ENCODE data around the gene AKTIP.

Gene AKTIP

GRCh38 chr16:53465606-53466280 lies 37.3 kb downstream of the AKTIP start:
- H3K36me3 ChIP-seq (ENCODE audit: insufficient read depth, insufficient read length, low read length), result peaks cover 83% of the 10 kb centered on the region
- H3K9me3 ChIP-seq (ENCODE audit: insufficient read depth, low read length), result no peaks in the 10 kb centered on the region
- H3K27me3 ChIP-seq (ENCODE audit: insufficient read depth, insufficient read length), result no peaks in the 10 kb centered on the region
- H3K9ac ChIP-seq (ENCODE audit: insufficient read length, low read depth), result no peak overlapping the region
- no peaks in the 10 kb centered on the region for H3K4me1 ChIP-seq (ENCODE audit: insufficient read depth, insufficient read length)
- TF ChIP-seq ZNF274 (IDR thresholded peaks at IDR 0.05; ENCODE audit: low read depth, low read length), result no peak
- TF ChIP-seq YY1 (IDR thresholded peaks at IDR 0.05; ENCODE audit: insufficient read depth, insufficient read length), result no peak
- no peak for TF ChIP-seq SUZ12 (IDR thresholded peaks at IDR 0.05; ENCODE audit: extremely low read depth, insufficient read depth, insufficient read length)
- no peak for DNase-seq (ENCODE audit: low read depth, low spot score)
- H3K4me3 ChIP-seq (ENCODE audit: insufficient read length, low read depth), result no peak overlapping the region

GRCh38 chr16:53458635-53459034 lies 44.4 kb downstream of the AKTIP start:
- H3K36me3 ChIP-seq (ENCODE audit: insufficient read depth, insufficient read length, low read length), result peaks cover 84% of the 10 kb centered on the region
- no peak for DNase-seq (ENCODE audit: low read depth, low spot score)
- H3K9me3 ChIP-seq (ENCODE audit: insufficient read depth, low read length), result no peaks in the 10 kb centered on the region
- no peaks in the 10 kb centered on the region for H3K27me3 ChIP-seq (ENCODE audit: insufficient read depth, insufficient read length)
- TF ChIP-seq SUZ12 (IDR thresholded peaks at IDR 0.05; ENCODE audit: extremely low read depth, insufficient read depth, insufficient read length) (no peak), YY1 (IDR thresholded peaks at IDR 0.05; ENCODE audit: insufficient read depth, insufficient read length) (no peak), ZNF274 (IDR thresholded peaks at IDR 0.05; ENCODE audit: low read depth, low read length) (no peak)
- no peak overlapping the region for H3K9ac ChIP-seq (ENCODE audit: insufficient read length, low read depth)
- peaks cover 2% of the 10 kb centered on the region for H3K4me1 ChIP-seq (ENCODE audit: insufficient read depth, insufficient read length)
- H3K4me3 ChIP-seq (ENCODE audit: insufficient read length, low read depth), result no peak overlapping the region

DNA sequence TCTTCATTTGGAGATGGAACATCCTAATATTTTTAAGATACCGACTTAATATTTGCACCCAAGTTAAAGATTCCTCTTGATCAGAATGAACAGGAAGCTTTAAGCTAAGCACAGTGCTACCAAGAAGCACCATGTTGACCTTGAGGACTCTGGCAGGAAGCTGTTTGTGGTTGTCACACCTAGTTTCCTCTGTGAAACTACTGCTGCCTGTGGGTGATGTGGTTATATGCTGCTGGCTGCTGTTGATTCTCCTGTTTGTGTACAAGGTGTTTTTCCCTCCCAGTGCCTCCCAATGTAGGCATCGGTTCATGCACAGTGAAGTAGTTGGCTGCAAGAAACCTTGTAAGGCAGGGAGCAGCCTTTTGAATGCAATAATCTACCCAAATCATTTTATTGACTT lies 45.3 kb downstream of the AKTIP start:
- no peak for TF ChIP-seq SUZ12 (IDR thresholded peaks at IDR 0.05; ENCODE audit: extremely low read depth, insufficient read depth, insufficient read length)
- TF ChIP-seq YY1 (IDR thresholded peaks at IDR 0.05; ENCODE audit: insufficient read depth, insufficient read length), result no peak
- TF ChIP-seq ZNF274 (IDR thresholded peaks at IDR 0.05; ENCODE audit: low read depth, low read length), result no peak
- peaks cover 83% of the 10 kb centered on the region for H3K36me3 ChIP-seq (ENCODE audit: insufficient read depth, insufficient read length, low read length)
- no peak for DNase-seq (ENCODE audit: low read depth, low spot score)
- H3K4me1 ChIP-seq (ENCODE audit: insufficient read depth, insufficient read length), result peaks cover 2% of the 10 kb centered on the region
- H3K4me3 ChIP-seq (ENCODE audit: insufficient read length, low read depth), result no peak overlapping the region
- no peaks in the 10 kb centered on the region for H3K27me3 ChIP-seq (ENCODE audit: insufficient read depth, insufficient read length)
- no peaks in the 10 kb centered on the region for H3K9me3 ChIP-seq (ENCODE audit: insufficient read depth, low read length)
- H3K9ac ChIP-seq (ENCODE audit: insufficient read length, low read depth), result no peak overlapping the region

- no peak overlapping the region for H3K9ac ChIP-seq (ENCODE audit: insufficient read length, low read depth)
- DNase-seq (ENCODE audit: low read depth, low spot score), result no peak
- H3K36me3 ChIP-seq (ENCODE audit: insufficient read depth, insufficient read length, low read length), result peaks cover 80% of the 10 kb centered on the region
- no peak overlapping the region for H3K4me3 ChIP-seq (ENCODE audit: insufficient read length, low read depth)
- TF ChIP-seq SUZ12 (IDR thresholded peaks at IDR 0.05; ENCODE audit: extremely low read depth, insufficient read depth, insufficient read length), result no peak
- no peaks in the 10 kb centered on the region for H3K27me3 ChIP-seq (ENCODE audit: insufficient read depth, insufficient read length)
- H3K4me1 ChIP-seq (ENCODE audit: insufficient read depth, insufficient read length), result peaks cover 2% of the 10 kb centered on the region
- no peaks in the 10 kb centered on the region for H3K9me3 ChIP-seq (ENCODE audit: insufficient read depth, low read length)
Observed at GRCh38 chr16:53456625-53457024, 46.4 kb downstream of the AKTIP start.

- peaks cover 69% of the 10 kb centered on the region for H3K36me3 ChIP-seq (ENCODE audit: insufficient read depth, insufficient read length, low read length)
- no peak overlapping the region for H3K9ac ChIP-seq (ENCODE audit: insufficient read length, low read depth)
- no peaks in the 10 kb centered on the region for H3K9me3 ChIP-seq (ENCODE audit: insufficient read depth, low read length)
- TF ChIP-seq ZNF274 (IDR thresholded peaks at IDR 0.05; ENCODE audit: low read depth, low read length) (no peak), SUZ12 (IDR thresholded peaks at IDR 0.05; ENCODE audit: extremely low read depth, insufficient read depth, insufficient read length) (no peak), YY1 (IDR thresholded peaks at IDR 0.05; ENCODE audit: insufficient read depth, insufficient read length) (no peak)
- no peaks in the 10 kb centered on the region for H3K27me3 ChIP-seq (ENCODE audit: insufficient read depth, insufficient read length)
- DNase-seq (ENCODE audit: low read depth, low spot score), result no peak
- peaks cover 2% of the 10 kb centered on the region for H3K4me1 ChIP-seq (ENCODE audit: insufficient read depth, insufficient read length)
- H3K4me3 ChIP-seq (ENCODE audit: insufficient read length, low read depth), result no peak overlapping the region
Observed at GRCh38 chr16:53453928-53454327, 49.1 kb downstream of the AKTIP start.

GRCh38 chr16:53449816-53450517 lies 53.0 kb downstream of the AKTIP start:
- H3K9me3 ChIP-seq (ENCODE audit: insufficient read depth, low read length), result no peaks in the 10 kb centered on the region
- no peak overlapping the region for H3K9ac ChIP-seq (ENCODE audit: insufficient read length, low read depth)
- TF ChIP-seq SUZ12 (IDR thresholded peaks at IDR 0.05; ENCODE audit: extremely low read depth, insufficient read depth, insufficient read length) (no peak), YY1 (IDR thresholded peaks at IDR 0.05; ENCODE audit: insufficient read depth, insufficient read length) (no peak), ZNF274 (IDR thresholded peaks at IDR 0.05; ENCODE audit: low read depth, low read length) (no peak)
- peaks cover 50% of the 10 kb centered on the region for H3K36me3 ChIP-seq (ENCODE audit: insufficient read depth, insufficient read length, low read length)
- DNase-seq (ENCODE audit: low read depth, low spot score), result no peak
- H3K27me3 ChIP-seq (ENCODE audit: insufficient read depth, insufficient read length), result no peaks in the 10 kb centered on the region
- no peak overlapping the region for H3K4me3 ChIP-seq (ENCODE audit: insufficient read length, low read depth)
- no peaks in the 10 kb centered on the region for H3K4me1 ChIP-seq (ENCODE audit: insufficient read depth, insufficient read length)

GRCh38 chr16:53446090-53446489 lies 56.9 kb downstream of the AKTIP start:
- H3K9me3 ChIP-seq (ENCODE audit: insufficient read depth, low read length), result no peaks in the 10 kb centered on the region
- no peak for TF ChIP-seq SUZ12 (IDR thresholded peaks at IDR 0.05; ENCODE audit: extremely low read depth, insufficient read depth, insufficient read length)
- TF ChIP-seq ZNF274 (IDR thresholded peaks at IDR 0.05; ENCODE audit: low read depth, low read length), result no peak
- TF ChIP-seq YY1 (IDR thresholded peaks at IDR 0.05; ENCODE audit: insufficient read depth, insufficient read length), result no peak
- H3K4me3 ChIP-seq (ENCODE audit: insufficient read length, low read depth), result no peak overlapping the region
- H3K36me3 ChIP-seq (ENCODE audit: insufficient read depth, insufficient read length, low read length), result peaks cover 39% of the 10 kb centered on the region
- H3K27me3 ChIP-seq (ENCODE audit: insufficient read depth, insufficient read length), result no peaks in the 10 kb centered on the region
- H3K4me1 ChIP-seq (ENCODE audit: insufficient read depth, insufficient read length), result no peaks in the 10 kb centered on the region
- no peak for DNase-seq (ENCODE audit: low read depth, low spot score)
- no peak overlapping the region for H3K9ac ChIP-seq (ENCODE audit: insufficient read length, low read depth)

Measured in NT2/D1 (cell line).